K562 (cell line): Measurements from ENCODE around the gene METTL15. TPM values are rescaled to one million over a fixed set of nuclear protein-coding genes. Genes with fewer than 3 reads are reported as not detected.

Experiments
- ATAC-seq: fragments of 200-7000 bp; cut with Tn5 transposase; 3 replicates; pipeline ENCODE4 v1.9.1; 2020; ENCODE audit warnings: moderate library complexity
- BruUV-seq: library from RNA; stranded (reverse); fragments of 400-500 nt; replicated peaks from 2 replicates; lab custom pipeline; 2021; lab: Mats Ljungman, UMichigan
- CTCF ChIA-PET: fragments of 300-600 bp; formaldehyde crosslinking; extraction: SDS; loops from one replicate; lab custom pipeline; 2021; ENCODE audit warnings: low intra/inter-chr PET ratio; lab: Yijun Ruan, JAX
- POLR2A ChIA-PET: fragments of 300-600, 350-650 bp; sonication (Branson Sonifier 250); formaldehyde crosslinking; extraction: SDS; loops from one replicate; lab custom pipeline; 2021; ENCODE audit warnings: antibody characterized with exemption, inconsistent platforms; lab: Yijun Ruan, JAX
- DNase-seq, 4 experiments: peaks; one replicate each; pipeline versions ENCODE4 v3.0.0 to v3.0.0-alpha.2; 2011 to 2018; ENCODE audit warnings: low spot score in 3 of 4, mixed read lengths in 3 of 4; ENCODE audit errors: extremely low read depth in 1 of 4
- FAIRE-seq: peaks from 2 replicates; lab custom pipeline; 2011; peaks lifted over from hg19 to GRCh38; lab: Jason Lieb, UNC
- H2AFZ ChIP-seq: 2 replicates; pipeline ENCODE4 v1.6.0; 2011; ENCODE audit warnings: low read depth, low read length, control low read depth, inconsistent platforms
- H3K27ac ChIP-seq: fragments of 200-600 bp; 3 replicates; pipeline ENCODE4 v1.8.0; 2011; ENCODE audit warnings: low read depth, mild to moderate bottlenecking, control low read depth, inconsistent platforms, low read length, moderate library complexity, mixed read lengths; ENCODE audit errors: extremely low read depth
- H3K27me3 ChIP-seq, 2 experiments: fragments of 300-600 bp in 1 of 2; 2 replicates in 1 of 2; 3 replicates in 1 of 2; pipeline versions ENCODE4 v1.6.0 to v1.8.0; 2011; ENCODE audit warnings: inconsistent platforms in 2 of 2, low read length in 2 of 2, mild to moderate bottlenecking in 1 of 2, mixed read lengths in 1 of 2, moderate library complexity in 1 of 2; ENCODE audit not compliant: control insufficient read depth in 2 of 2, insufficient read depth in 2 of 2
- H3K36me3 ChIP-seq: fragments of 300-600 bp; 3 replicates; pipeline ENCODE4 v1.8.0; 2011; ENCODE audit warnings: mild to moderate bottlenecking, low read length, inconsistent platforms; ENCODE audit not compliant: control insufficient read depth, insufficient read depth
- H3K4me1 ChIP-seq, 2 experiments: fragments of 200-600 bp in 1 of 2; replicated peaks in 1 of 2; 2 replicates in 1 of 2; 3 replicates in 1 of 2; pipeline versions ENCODE4 v1.5.1 to v1.8.0; 2011; ENCODE audit warnings: inconsistent platforms in 2 of 2, low read length in 2 of 2, mild to moderate bottlenecking in 1 of 2, mixed read lengths in 1 of 2, moderate library complexity in 1 of 2; ENCODE audit not compliant: control insufficient read depth in 2 of 2, insufficient read depth in 2 of 2
- H3K4me2 ChIP-seq: 2 replicates; pipeline ENCODE4 v1.6.1; 2011; ENCODE audit warnings: low read length, control low read depth, inconsistent platforms, mixed read lengths; ENCODE audit not compliant: insufficient read depth
- H3K4me3 ChIP-seq: fragments of 200-600 bp; sonication (generic), shearing (Covaris generic); 2 replicates; pipeline ENCODE4 v1.5.1; 2016; ENCODE audit warnings: control low read depth, inconsistent platforms
- H3K79me2 ChIP-seq: fragments of 200-600 bp; 3 replicates; pipeline ENCODE4 v1.8.0; 2011; ENCODE audit warnings: low read length, inconsistent platforms; ENCODE audit not compliant: control insufficient read depth, insufficient read depth
- H3K9ac ChIP-seq, 2 experiments: 2 replicates each; pipeline versions ENCODE4 v1.6.0 to v1.6.1; 2011; ENCODE audit warnings: low read depth in 2 of 2, low read length in 2 of 2, control low read depth in 1 of 2, inconsistent platforms in 1 of 2, mild to moderate bottlenecking in 1 of 2, mixed read lengths in 1 of 2; ENCODE audit not compliant: insufficient read depth in 1 of 2
- H3K9me1 ChIP-seq: one replicate; pipeline ENCODE4 v1.6.0; 2011; ENCODE audit warnings: inconsistent platforms, mild to moderate bottlenecking, low read length, moderate library complexity; ENCODE audit not compliant: control insufficient read depth, insufficient read depth
- H3K9me3 ChIP-seq: replicated peaks from 2 replicates; pipeline ENCODE4 v1.5.1; 2011; ENCODE audit warnings: low read depth, low read length, inconsistent platforms; ENCODE audit not compliant: control insufficient read depth, insufficient read depth
- H4K20me1 ChIP-seq: replicated peaks from 2 replicates; pipeline ENCODE4 v1.6.1; 2011; ENCODE audit warnings: low read length, inconsistent platforms, mixed read lengths; ENCODE audit not compliant: control insufficient read depth, insufficient read depth
- FOXA1 ChIP-seq: fragments of 450-650 bp; IDR thresholded peaks from 2 replicates; pipeline ENCODE4 v1.6.1; 2016; ENCODE audit warnings: mild to moderate bottlenecking, borderline replicate concordance
- HIVEP1 ChIP-seq: fragments of 250-450 bp; sonication (Bioruptor Pico); IDR thresholded peaks from 2 replicates; pipeline ENCODE4 v1.4.0; 2020; ENCODE audit warnings: mild to moderate bottlenecking
- NUFIP1 ChIP-seq: fragments of 450-650 bp; IDR thresholded peaks from 2 replicates; pipeline ENCODE4 v1.6.1; 2018; ENCODE audit not compliant: partially characterized antibody
- OTX1 ChIP-seq: fragments of 450-650 bp; formaldehyde crosslinking; IDR thresholded peaks from 2 replicates; pipeline ENCODE4 v1.4.0; 2022; ENCODE audit warnings: mild to moderate bottlenecking
- ZNF76 ChIP-seq: fragments of 250-450 bp; sonication (Bioruptor Pico); IDR thresholded peaks from 2 replicates; pipeline ENCODE4 v1.4.0; 2020; ENCODE audit warnings: mild to moderate bottlenecking, moderate library complexity, borderline replicate concordance
- WGBS: fragments of 100-300 bp; shearing (Covaris generic); methylation state at CpG from one replicate; pipeline ENCODE4 v1.1.6; 2016; ENCODE audit warnings: low coverage, mixed read lengths; ENCODE audit not compliant: insufficient coverage; ENCODE audit errors: missing lambda C conversion rate; 5-methylcytosine and 5-hydroxymethylcytosine counted together
- in situ Hi-C: fragments of 300-500 bp; cut with MboI; formaldehyde crosslinking; loops from 4 replicates; pipeline ENCODE4 v1.15.0; 2018; ENCODE audit warnings: inconsistent platforms, mixed read lengths
- intact Hi-C: fragments of 100-400 bp; cut with micrococcal nuclease; formaldehyde crosslinking; loops from 2 replicates; pipeline ENCODE4 v1.14.2; 2022
- polyA plus RNA-seq, 8 experiments: library from polyadenylated mRNA; depleted of rRNA in 4 of 8; stranded (reverse) in 5 of 8; unstranded in 3 of 8; fragments of >200 nt; fragmentation: Nextera tagmentation in 2 of 8; fragmentation: Illumina TruSeq in 1 of 8; extraction: Ambion mirVana in 2 of 8; extraction: Trizol in 1 of 8; gene quantifications; 2 replicates each; pipeline versions ENCODE4 v1.2.1 to v1.2.3, GENCODE V29; 2011 to 2014; ENCODE audit warnings: inconsistent platforms in 1 of 8, missing spikeins in 1 of 8
- total RNA-seq, 7 experiments: library from RNA; depleted of rRNA in 6 of 7; stranded (reverse); fragments of >200 nt in 6 of 7; fragmentation: Illumina TruSeq in 2 of 7; extraction: Trizol in 2 of 7; gene quantifications; 2 replicates each; pipeline versions ENCODE4 v1.2.1 to v1.2.3, GENCODE V29; 2011 to 2021; ENCODE audit warnings: low replicate concordance in 1 of 7
- TF ChIP-seq, protein P1 (sequence below): fragments of 450-650 bp; IDR thresholded peaks from 2 replicates; pipeline ENCODE4 v1.7.1; 2018; ENCODE audit warnings: mild to moderate bottlenecking, low read depth; ENCODE audit not compliant: partially characterized antibody
- TF ChIP-seq, protein P2 (sequence below): fragments of 450-650 bp; formaldehyde crosslinking; conservative IDR thresholded peaks from 2 replicates; pipeline ENCODE4 v1.4.0; 2022; ENCODE audit warnings: mild to moderate bottlenecking, missing genetic modification characterization

Gene METTL15
- total and polyA plus RNA-seq, 9 of the 15 experiments (the other 6 are each of a cell fraction or from before 2014, with no cell fraction given), result 10.7 to 21.7 (median 15.9) TPM

DNA sequence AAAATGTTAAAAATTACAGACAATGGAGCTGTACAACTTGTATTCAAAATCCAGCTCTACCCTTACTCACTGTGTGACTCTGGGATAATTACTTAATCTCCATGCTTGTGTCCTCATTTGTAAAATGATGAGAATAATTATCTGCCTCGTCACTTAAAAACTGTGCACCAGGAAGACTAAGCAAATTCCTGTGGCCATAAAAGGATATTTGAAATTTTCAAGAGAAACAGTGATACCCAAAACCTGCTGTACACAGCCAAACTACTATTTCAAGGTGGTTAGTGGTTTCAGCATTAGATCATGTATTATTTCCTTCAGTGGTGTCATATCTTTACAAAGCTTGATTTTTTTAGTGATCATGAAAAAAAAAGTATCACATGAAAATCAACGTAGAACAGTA, 136.9 kb downstream of the METTL15 start:
- in situ Hi-C loops, result no loop called here
- H2AFZ ChIP-seq, result no peak overlapping the region
- H3K27ac ChIP-seq, result no peak overlapping the region
- H3K9ac ChIP-seq, result no peak overlapping the region
- no peaks in the 10 kb centered on the region for H4K20me1 ChIP-seq
- no peaks in the 10 kb centered on the region for H3K36me3 ChIP-seq
- no peak for TF ChIP-seq NUFIP1
- TF ChIP-seq ZNF76 (CRISPR knock-in tag), result no peak
- TF ChIP-seq HIVEP1 (CRISPR knock-in tag), result no peak
- TF ChIP-seq, protein P1, sequence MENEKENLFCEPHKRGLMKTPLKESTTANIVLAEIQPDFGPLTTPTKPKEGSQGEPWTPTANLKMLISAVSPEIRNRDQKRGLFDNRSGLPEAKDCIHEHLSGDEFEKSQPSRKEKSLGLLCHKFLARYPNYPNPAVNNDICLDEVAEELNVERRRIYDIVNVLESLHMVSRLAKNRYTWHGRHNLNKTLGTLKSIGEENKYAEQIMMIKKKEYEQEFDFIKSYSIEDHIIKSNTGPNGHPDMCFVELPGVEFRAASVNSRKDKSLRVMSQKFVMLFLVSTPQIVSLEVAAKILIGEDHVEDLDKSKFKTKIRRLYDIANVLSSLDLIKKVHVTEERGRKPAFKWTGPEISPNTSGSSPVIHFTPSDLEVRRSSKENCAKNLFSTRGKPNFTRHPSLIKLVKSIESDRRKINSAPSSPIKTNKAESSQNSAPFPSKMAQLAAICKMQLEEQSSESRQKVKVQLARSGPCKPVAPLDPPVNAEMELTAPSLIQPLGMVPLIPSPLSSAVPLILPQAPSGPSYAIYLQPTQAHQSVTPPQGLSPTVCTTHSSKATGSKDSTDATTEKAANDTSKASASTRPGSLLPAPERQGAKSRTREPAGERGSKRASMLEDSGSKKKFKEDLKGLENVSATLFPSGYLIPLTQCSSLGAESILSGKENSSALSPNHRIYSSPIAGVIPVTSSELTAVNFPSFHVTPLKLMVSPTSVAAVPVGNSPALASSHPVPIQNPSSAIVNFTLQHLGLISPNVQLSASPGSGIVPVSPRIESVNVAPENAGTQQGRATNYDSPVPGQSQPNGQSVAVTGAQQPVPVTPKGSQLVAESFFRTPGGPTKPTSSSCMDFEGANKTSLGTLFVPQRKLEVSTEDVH, result no peak
- TF ChIP-seq FOXA1, result no peak
- TF ChIP-seq, protein P2, sequence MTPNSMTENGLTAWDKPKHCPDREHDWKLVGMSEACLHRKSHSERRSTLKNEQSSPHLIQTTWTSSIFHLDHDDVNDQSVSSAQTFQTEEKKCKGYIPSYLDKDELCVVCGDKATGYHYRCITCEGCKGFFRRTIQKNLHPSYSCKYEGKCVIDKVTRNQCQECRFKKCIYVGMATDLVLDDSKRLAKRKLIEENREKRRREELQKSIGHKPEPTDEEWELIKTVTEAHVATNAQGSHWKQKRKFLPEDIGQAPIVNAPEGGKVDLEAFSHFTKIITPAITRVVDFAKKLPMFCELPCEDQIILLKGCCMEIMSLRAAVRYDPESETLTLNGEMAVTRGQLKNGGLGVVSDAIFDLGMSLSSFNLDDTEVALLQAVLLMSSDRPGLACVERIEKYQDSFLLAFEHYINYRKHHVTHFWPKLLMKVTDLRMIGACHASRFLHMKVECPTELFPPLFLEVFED (CRISPR knock-in tag), result no peak
- TF ChIP-seq OTX1 (CRISPR knock-in tag), result no peak
- TF ChIP-seq, all 486 proteins: peak for 0
- H3K9me3 ChIP-seq, result no peaks in the 10 kb centered on the region
- H3K27me3 ChIP-seq, result no peaks in the 10 kb centered on the region
- ChIA-PET POLR2A (no interaction called here), CTCF (no interaction called here)
- no peak overlapping the region for H3K4me3 ChIP-seq
- H3K79me2 ChIP-seq, result no peaks in the 10 kb centered on the region
- H3K4me2 ChIP-seq, result no peak overlapping the region
- no TSS peak for BruUV-seq
- H3K9me1 ChIP-seq, result no peaks in the 10 kb centered on the region
- intact Hi-C loops, result no loop called here
- FAIRE-seq, result no peak
- no peak for DNase-seq
- no peak for ATAC-seq
- WGBS, result 70% methylated on average over 2 of the region's 2 CpGs
- no peaks in the 10 kb centered on the region for H3K4me1 ChIP-seq
